OCI-LY3 (cell line): ENCODE measurements around the gene TRIM42.
A peak's percentile ranks its signal among the peaks of the same experiment; 100 is the strongest.

ENCODE experiments used
- H2AFZ ChIP-seq: fragments of 200-600, 300-600 bp; shearing (Covaris generic); 2 replicates; pipeline ENCODE4 v1.6.0; 2014; ENCODE audit warnings: antibody characterized with exemption, low read depth, low read length
- H3K27ac ChIP-seq: fragments of 200-600, 300-600 bp; sonication (generic); 2 replicates; pipeline ENCODE4 v1.5.1; 2014; ENCODE audit warnings: mild to moderate bottlenecking, low read length, moderate library complexity, mixed read lengths
- H3K27me3 ChIP-seq: fragments of 200-600, 300-600 bp; sonication (generic); 2 replicates; pipeline ENCODE4 v1.6.1; 2014; ENCODE audit warnings: low read depth, low read length, mixed read lengths
- H3K36me3 ChIP-seq: fragments of 200-600, 300-600 bp; sonication (generic); replicated peaks from 2 replicates; pipeline ENCODE3; 2014; ENCODE audit warnings: low read depth, low read length, mixed read lengths
- H3K4me1 ChIP-seq: fragments of 300-600, 200-600 bp; sonication (generic); 2 replicates; pipeline ENCODE4 v1.6.1; 2014; ENCODE audit warnings: low read length, mixed read lengths
- H3K4me2 ChIP-seq: fragments of 200-600, 300-600 bp; sonication (generic); 2 replicates; pipeline ENCODE4 v1.6.1; 2014; ENCODE audit warnings: low read length, mixed read lengths
- H3K4me3 ChIP-seq: fragments of 300-600, 200-600 bp; sonication (generic); 2 replicates; pipeline ENCODE4 v1.5.1; 2014; ENCODE audit warnings: antibody characterized with exemption, mild to moderate bottlenecking, low read length, moderate library complexity
- H3K79me2 ChIP-seq: fragments of 300-600, 200-600 bp; shearing (Covaris generic); 2 replicates; pipeline ENCODE4 v1.6.1; 2014; ENCODE audit warnings: mild to moderate bottlenecking, low read length, mixed read lengths
- H3K9ac ChIP-seq: fragments of 300-600, 200-600 bp; shearing (Covaris generic); 2 replicates; pipeline ENCODE4 v1.6.0; 2014; ENCODE audit warnings: mild to moderate bottlenecking, low read length, moderate library complexity
- H3K9me3 ChIP-seq: fragments of 200-600, 300-600 bp; shearing (Covaris generic); 2 replicates; pipeline ENCODE4 v1.6.1; 2014; ENCODE audit warnings: low read length, mixed read lengths; ENCODE audit not compliant: insufficient read depth
- H4K20me1 ChIP-seq: fragments of 200-600, 300-600 bp; sonication (generic); 2 replicates; pipeline ENCODE4 v1.6.1; 2016; ENCODE audit warnings: low read length, mixed read lengths; ENCODE audit not compliant: insufficient read depth
- EZH2phosphoT487 ChIP-seq: fragments of 200-600 bp; shearing (Covaris generic); IDR thresholded peaks from 2 replicates; pipeline ENCODE4 v1.6.1; 2018; ENCODE audit warnings: antibody characterized with exemption, mixed run types, low read depth
- TF ChIP-seq, protein P1 (sequence below): fragments of 200-600, 300-600 bp; sonication (generic); IDR thresholded peaks from 2 replicates; pipeline ENCODE4 v1.5.1; 2014; ENCODE audit warnings: antibody characterized with exemption, low read length, low read depth

TRIM42 gene

DNA sequence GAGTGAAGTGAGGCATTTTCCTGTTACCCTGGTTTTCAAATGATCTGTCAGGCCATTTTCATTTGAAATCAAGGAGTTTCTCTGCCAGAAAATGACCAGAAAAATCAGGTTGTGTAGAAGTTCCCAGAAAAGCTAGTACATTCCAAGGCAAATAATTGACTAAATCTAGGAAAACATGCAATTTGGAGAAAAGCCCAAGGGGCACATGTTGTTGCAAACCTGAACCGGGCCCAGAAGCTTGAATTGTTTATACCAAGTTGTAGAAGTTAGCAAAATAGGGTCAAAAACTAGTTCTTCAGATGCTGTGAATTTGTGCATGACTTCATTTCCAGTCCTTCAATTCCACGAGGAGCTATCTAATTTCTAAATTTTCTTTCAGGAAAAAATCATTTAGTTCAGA, 31.0 kb downstream of the TRIM42 start:
- H3K27ac ChIP-seq = no peak overlapping the region
- no peaks in the 10 kb centered on the region for H3K36me3 ChIP-seq
- peaks cover 43% of the 10 kb centered on the region for H3K4me1 ChIP-seq
- H3K9ac ChIP-seq = no peak overlapping the region
- H4K20me1 ChIP-seq = no peaks in the 10 kb centered on the region
- no peak overlapping the region for H3K4me2 ChIP-seq
- H2AFZ ChIP-seq = no peak overlapping the region
- no peaks in the 10 kb centered on the region for H3K79me2 ChIP-seq
- H3K4me3 ChIP-seq = no peak overlapping the region
- H3K9me3 ChIP-seq = peaks cover 5% of the 10 kb centered on the region; the same call in 1 of the 2 replicates
- TF ChIP-seq, protein P1, sequence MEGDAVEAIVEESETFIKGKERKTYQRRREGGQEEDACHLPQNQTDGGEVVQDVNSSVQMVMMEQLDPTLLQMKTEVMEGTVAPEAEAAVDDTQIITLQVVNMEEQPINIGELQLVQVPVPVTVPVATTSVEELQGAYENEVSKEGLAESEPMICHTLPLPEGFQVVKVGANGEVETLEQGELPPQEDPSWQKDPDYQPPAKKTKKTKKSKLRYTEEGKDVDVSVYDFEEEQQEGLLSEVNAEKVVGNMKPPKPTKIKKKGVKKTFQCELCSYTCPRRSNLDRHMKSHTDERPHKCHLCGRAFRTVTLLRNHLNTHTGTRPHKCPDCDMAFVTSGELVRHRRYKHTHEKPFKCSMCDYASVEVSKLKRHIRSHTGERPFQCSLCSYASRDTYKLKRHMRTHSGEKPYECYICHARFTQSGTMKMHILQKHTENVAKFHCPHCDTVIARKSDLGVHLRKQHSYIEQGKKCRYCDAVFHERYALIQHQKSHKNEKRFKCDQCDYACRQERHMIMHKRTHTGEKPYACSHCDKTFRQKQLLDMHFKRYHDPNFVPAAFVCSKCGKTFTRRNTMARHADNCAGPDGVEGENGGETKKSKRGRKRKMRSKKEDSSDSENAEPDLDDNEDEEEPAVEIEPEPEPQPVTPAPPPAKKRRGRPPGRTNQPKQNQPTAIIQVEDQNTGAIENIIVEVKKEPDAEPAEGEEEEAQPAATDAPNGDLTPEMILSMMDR = no peak
- TF ChIP-seq EZH2phosphoT487 = no peak
- no peaks in the 10 kb centered on the region for H3K27me3 ChIP-seq

DNA sequence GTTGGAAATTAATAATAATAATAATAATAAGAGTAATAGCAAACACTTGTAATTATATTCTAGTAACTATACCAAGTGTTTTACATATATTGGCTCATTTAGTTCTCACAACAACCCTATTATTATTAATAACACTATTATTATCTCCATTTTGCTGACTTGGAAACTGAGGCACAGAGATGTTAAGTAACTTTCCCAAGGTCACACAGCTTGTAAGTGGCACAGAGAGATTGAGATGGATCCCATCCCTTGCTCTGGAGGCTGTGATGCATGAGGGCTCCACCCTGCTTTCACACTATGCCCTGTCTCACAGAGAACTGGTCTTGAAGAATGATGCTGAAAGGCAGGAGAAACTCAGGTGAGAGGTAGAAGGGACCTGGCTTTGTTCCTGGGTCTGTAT, 31.9 kb downstream of the TRIM42 start:
- no peaks in the 10 kb centered on the region for H3K79me2 ChIP-seq
- peaks cover 5% of the 10 kb centered on the region; the same call in 1 of the 2 replicates for H3K9me3 ChIP-seq
- H4K20me1 ChIP-seq = no peaks in the 10 kb centered on the region
- no peak overlapping the region for H2AFZ ChIP-seq
- TF ChIP-seq, protein P1 = no peak
- no peak for TF ChIP-seq EZH2phosphoT487
- no peaks in the 10 kb centered on the region for H3K27me3 ChIP-seq
- no peak overlapping the region for H3K27ac ChIP-seq
- peaks cover 50% of the 10 kb centered on the region for H3K4me1 ChIP-seq
- H3K36me3 ChIP-seq = no peaks in the 10 kb centered on the region
- H3K9ac ChIP-seq = no peak overlapping the region
- no peak overlapping the region for H3K4me2 ChIP-seq
- no peak overlapping the region for H3K4me3 ChIP-seq

DNA sequence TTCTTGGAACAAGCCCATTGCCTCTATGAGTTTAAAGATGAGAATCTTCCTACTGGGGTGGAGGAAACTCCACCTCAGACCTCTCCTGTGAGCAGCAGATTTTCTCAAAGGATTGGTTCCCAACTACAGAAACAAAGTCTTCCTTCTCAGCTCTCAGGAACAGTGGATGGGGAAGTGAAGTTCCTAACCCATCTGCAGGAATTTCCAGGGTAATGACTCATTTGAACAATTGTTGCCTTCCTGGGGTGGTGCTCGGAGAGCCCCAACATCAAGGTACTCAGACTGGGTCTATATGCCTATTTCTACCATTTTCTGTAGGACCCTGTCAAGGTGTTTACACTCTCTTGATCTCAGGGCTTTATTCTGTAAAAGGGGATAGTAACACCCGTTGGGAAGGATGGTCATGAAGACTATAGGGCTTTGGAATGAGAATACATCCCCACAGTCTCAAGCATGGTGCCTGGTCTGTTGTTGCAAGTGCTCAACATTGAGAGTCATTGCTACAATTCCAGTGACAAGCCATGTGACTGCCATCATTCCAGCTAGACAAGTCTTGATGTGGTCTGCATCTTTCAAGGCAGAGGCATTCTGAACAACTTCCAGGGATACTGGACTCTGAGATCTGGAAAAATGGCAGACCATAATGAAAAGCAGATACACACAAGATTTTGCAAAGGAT, 33.0 kb downstream of the TRIM42 start:
- Histone ChIP-seq H3K4me2 (no peak overlapping the region), H3K9me3 (peaks cover 5% of the 10 kb centered on the region; the same call in 1 of the 2 replicates), H3K27me3 (no peaks in the 10 kb centered on the region), H3K79me2 (no peaks in the 10 kb centered on the region), H2AFZ (no peak overlapping the region), H4K20me1 (no peaks in the 10 kb centered on the region), H3K4me3 (no peak overlapping the region), H3K9ac (no peak overlapping the region), H3K36me3 (no peaks in the 10 kb centered on the region), H3K27ac (no peak overlapping the region), H3K4me1 (peaks cover 56% of the 10 kb centered on the region)
- TF ChIP-seq, protein P1 = no peak
- no peak for TF ChIP-seq EZH2phosphoT487

DNA sequence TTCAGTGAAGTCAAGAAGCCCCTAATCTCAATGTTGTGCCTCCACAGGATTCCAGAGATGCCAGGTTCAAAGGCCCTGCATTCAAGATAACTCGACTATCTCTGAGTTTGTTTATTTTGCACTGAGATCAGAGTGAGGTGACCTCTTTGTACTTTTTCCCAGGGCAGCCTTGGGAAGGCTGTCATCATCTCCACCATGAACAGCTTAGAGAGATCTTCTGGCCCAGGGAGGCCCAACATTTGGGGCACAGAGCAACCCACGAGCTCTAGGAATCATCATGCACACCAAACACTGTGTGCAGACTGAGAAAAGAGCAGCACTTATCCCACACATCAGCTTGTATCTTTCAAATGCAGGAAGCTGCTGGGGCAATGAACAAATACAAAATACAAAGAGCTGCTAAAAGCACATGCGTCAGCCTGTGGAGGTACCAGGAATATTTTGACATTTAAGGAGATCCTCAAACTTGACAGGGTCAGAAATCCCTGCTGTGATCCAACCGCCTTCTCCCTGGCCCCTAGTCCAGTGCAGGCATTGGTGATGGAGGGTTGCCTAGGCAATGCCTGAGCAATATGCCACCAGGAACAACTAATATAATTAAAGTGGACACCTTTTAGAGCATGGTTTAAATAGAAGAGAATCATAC, 33.6 kb downstream of the TRIM42 start:
- 0 out of 2 replicates have a peak overlapping the region, but pooled peaks have one; percentile 18 for H3K4me2 ChIP-seq
- peak overlapping the region; percentile 4; the same call in 1 of the 2 replicates for H3K9ac ChIP-seq
- H4K20me1 ChIP-seq = no peaks in the 10 kb centered on the region
- no peaks in the 10 kb centered on the region for H3K79me2 ChIP-seq
- no peaks in the 10 kb centered on the region for H3K27me3 ChIP-seq
- no peak overlapping the region; the same call in 1 of the 2 replicates for H2AFZ ChIP-seq
- no peaks in the 10 kb centered on the region for H3K36me3 ChIP-seq
- TF ChIP-seq, protein P1 = no peak
- TF ChIP-seq EZH2phosphoT487 = no peak
- H3K4me1 ChIP-seq = peaks cover 61% of the 10 kb centered on the region
- H3K9me3 ChIP-seq = peaks cover 2% of the 10 kb centered on the region; the same call in 1 of the 2 replicates
- no peak overlapping the region for H3K4me3 ChIP-seq
- H3K27ac ChIP-seq = peak overlapping the region; percentile 71; the same call in 1 of the 2 replicates
